Activated CD4-positive, alpha-beta memory T cell treated with anti-CD3 and anti-CD28 coated beads for 36 hours (primary cell): ENCODE measurements around the gene CHST8. TPM values are rescaled to one million over a fixed set of nuclear protein-coding genes. Genes with fewer than 3 reads are reported as not detected.

Experiments used
- CTCF ChIA-PET: fragments of 350-600 bp; sonication (Branson Sonifier 250); formaldehyde crosslinking; loops from one replicate; lab custom pipeline; 2021; ENCODE audit warnings: antibody characterized with exemption, inconsistent platforms; lab: Charles Lee
- POLR2A ChIA-PET: fragments of 350-600 bp; sonication (Branson Sonifier 250); formaldehyde crosslinking; loops from one replicate; lab custom pipeline; 2021; ENCODE audit warnings: antibody characterized with exemption; lab: Charles Lee
- DNase-seq: peaks from one replicate; pipeline ENCODE4 v3.0.0-alpha.2; 2020
- H3K27ac Mint-ChIP-seq: one replicate; pipeline ENCODE4 v1.8.0; 2021; ENCODE audit warnings: mixed read lengths
- H3K27me3 Mint-ChIP-seq: one replicate; pipeline ENCODE4 v1.8.0; 2021; ENCODE audit warnings: mixed read lengths
- H3K36me3 Mint-ChIP-seq: one replicate; pipeline ENCODE4 v1.8.0; 2021; ENCODE audit warnings: mixed read lengths
- H3K4me1 Mint-ChIP-seq: one replicate; pipeline ENCODE4 v1.8.0; 2021; ENCODE audit warnings: low read depth, mixed read lengths
- H3K4me3 Mint-ChIP-seq: one replicate; pipeline ENCODE4 v1.8.0; 2021; ENCODE audit warnings: mild to moderate bottlenecking, mixed read lengths
- H3K9me3 Mint-ChIP-seq: one replicate; pipeline ENCODE4 v1.8.0; 2021; ENCODE audit warnings: mixed read lengths
- intact Hi-C: fragments of 100-400 bp; cut with micrococcal nuclease; formaldehyde crosslinking; loops from one replicate; pipeline ENCODE4 v1.15.1; 2023
- total RNA-seq, 2 experiments: library from RNA; stranded (reverse); gene quantifications; one replicate each; pipeline ENCODE4 v1.2.3, GENCODE V29; 2021

The CHST8 gene
- total RNA-seq, 2 experiments from 2014 or later = not detected

- no peak for DNase-seq
- Mint-ChIP-seq H3K4me3 (no peak overlapping the region), H3K36me3 (no peaks in the 10 kb centered on the region), H3K27me3 (peaks cover 13% of the 10 kb centered on the region), H3K9me3 (no peaks in the 10 kb centered on the region), H3K27ac (no peak overlapping the region), H3K4me1 (no peaks in the 10 kb centered on the region)
- ChIA-PET POLR2A (no interaction called here), CTCF (interaction anchor here (0.9 kb wide), 1 partner anchor 29 kb away, joined by 4 read pairs; no protein-coding TSS in a partner anchor)
- intact Hi-C loops = no loop called here
These were observed 127.3 kb downstream of the CHST8 start for GRCh38 chr19:33749016-33749415.

GRCh38 chr19:33749619-33750175 is 127.9 kb downstream of the CHST8 start:
- no peaks in the 10 kb centered on the region for H3K9me3 Mint-ChIP-seq
- no peak for DNase-seq
- POLR2A ChIA-PET = no interaction called here
- H3K4me3 Mint-ChIP-seq = no peak overlapping the region
- no peaks in the 10 kb centered on the region for H3K4me1 Mint-ChIP-seq
- no peaks in the 10 kb centered on the region for H3K36me3 Mint-ChIP-seq
- H3K27ac Mint-ChIP-seq = no peak overlapping the region
- intact Hi-C loops = no loop called here
- CTCF ChIA-PET = interaction anchor here (0.9 kb wide), 1 partner anchor 28 kb away, joined by 4 read pairs; no protein-coding TSS in a partner anchor
- H3K27me3 Mint-ChIP-seq = peaks cover 12% of the 10 kb centered on the region

DNA sequence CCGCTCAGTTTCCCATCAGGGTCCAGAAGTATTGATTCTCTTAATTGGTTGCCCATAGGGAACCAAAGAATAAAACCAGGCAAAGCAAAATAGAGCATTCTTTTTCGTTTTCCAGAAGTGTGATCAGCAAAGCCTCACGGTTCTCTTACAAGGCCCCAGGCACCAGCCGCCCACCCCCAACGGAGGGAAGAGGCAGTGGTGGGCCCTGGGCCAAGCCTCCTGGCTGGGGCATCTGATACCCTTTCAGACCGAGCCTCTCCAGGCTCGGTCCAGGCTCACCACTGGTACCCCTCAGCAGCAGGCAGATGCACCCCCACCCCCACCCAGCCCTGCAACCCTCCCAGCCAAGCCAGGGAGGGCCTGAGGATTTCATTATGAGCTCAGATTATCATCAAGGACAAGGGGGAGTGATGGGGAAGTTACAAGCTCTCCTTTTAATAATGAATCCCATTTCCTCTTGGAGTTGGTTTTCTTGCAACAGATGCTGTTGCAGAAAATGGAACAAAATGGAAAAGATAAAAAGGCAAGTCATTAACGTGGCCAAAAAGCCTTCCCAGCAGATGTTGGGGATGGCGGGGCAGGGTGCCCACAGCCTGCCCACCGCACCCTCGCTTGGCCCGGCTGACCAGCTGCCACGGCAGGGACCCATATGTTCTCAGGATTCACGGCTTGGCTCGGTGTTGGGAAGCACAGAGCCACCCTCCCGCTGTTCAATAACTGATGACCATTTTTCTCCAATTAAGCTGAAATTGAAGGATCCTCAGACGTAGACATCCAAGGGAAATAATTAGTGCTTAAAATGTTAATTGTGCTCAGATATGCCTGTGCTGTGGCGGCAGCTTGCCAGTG is 129.1 kb downstream of the CHST8 start:
- Mint-ChIP-seq H3K4me3 (no peak overlapping the region), H3K36me3 (no peaks in the 10 kb centered on the region), H3K4me1 (no peaks in the 10 kb centered on the region), H3K27ac (no peak overlapping the region), H3K9me3 (no peaks in the 10 kb centered on the region), H3K27me3 (peaks cover 15% of the 10 kb centered on the region)
- DNase-seq = no peak
- CTCF ChIA-PET = no interaction called here
- intact Hi-C loops = no loop called here
- POLR2A ChIA-PET = no interaction called here

DNA sequence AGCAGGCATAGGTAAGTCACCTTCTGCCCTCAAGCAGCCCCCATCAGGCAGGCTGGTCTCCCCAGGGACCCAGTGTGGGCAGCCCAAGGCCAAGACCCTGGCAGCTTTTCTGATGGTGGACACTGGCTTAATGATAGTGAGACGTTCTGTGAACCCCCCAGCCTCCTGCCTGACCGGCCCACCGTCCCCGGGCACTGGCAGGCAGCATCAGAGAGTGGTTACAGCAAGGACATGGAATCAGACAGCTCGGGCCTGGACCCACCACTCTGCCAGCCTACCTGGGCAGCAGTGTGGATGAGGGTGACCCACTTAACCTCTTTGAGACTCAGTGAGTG is 129.7 kb downstream of the CHST8 start:
- H3K9me3 Mint-ChIP-seq = no peaks in the 10 kb centered on the region
- no peak overlapping the region for H3K4me3 Mint-ChIP-seq
- H3K36me3 Mint-ChIP-seq = no peaks in the 10 kb centered on the region
- ChIA-PET POLR2A (no interaction called here), CTCF (no interaction called here)
- DNase-seq = no peak
- peaks cover 11% of the 10 kb centered on the region for H3K27me3 Mint-ChIP-seq
- no peaks in the 10 kb centered on the region for H3K4me1 Mint-ChIP-seq
- no peak overlapping the region for H3K27ac Mint-ChIP-seq
- intact Hi-C loops = no loop called here

DNA sequence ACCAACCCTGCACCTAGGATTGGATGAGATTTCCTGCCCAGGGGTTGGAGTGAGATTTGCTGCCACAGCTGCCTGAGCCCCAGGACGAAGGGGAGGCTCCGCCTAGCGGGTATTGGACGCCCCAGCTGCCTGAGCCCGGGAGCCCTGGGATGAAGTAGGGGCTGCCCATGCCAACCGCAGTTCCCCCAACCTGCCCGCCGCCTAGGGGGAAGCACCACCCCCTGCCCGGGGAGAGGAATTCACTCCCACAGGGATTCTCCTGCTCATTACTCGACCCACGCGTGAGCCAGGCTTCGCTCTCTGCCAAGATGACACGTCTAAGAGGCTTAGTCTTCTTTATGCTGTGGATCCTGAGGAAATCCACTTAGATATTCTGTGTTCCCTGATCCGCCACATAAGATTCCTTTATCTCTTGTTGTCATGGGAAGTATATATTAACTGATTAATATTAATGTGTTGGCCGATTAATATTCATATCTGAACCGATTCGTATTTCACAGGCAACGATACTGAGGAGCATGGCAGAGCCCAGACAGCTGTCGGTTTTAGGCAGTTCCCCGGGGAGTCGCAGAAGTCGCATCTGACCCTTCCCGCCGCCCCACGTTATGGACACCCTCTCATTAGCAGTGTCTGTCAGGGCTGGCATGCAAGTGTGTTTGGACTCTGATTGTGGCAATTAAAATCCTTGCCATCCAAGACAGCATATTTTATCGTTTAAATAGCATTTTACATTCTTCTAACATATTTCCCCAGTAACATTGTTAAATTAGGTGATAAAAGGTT is 130.5 kb downstream of the CHST8 start:
- Mint-ChIP-seq H3K27ac (no peak overlapping the region), H3K9me3 (no peaks in the 10 kb centered on the region), H3K4me3 (no peak overlapping the region), H3K36me3 (no peaks in the 10 kb centered on the region), H3K27me3 (peaks cover 6% of the 10 kb centered on the region), H3K4me1 (no peaks in the 10 kb centered on the region)
- intact Hi-C loops = no loop called here
- DNase-seq = no peak
- ChIA-PET CTCF (no interaction called here), POLR2A (no interaction called here)

DNA sequence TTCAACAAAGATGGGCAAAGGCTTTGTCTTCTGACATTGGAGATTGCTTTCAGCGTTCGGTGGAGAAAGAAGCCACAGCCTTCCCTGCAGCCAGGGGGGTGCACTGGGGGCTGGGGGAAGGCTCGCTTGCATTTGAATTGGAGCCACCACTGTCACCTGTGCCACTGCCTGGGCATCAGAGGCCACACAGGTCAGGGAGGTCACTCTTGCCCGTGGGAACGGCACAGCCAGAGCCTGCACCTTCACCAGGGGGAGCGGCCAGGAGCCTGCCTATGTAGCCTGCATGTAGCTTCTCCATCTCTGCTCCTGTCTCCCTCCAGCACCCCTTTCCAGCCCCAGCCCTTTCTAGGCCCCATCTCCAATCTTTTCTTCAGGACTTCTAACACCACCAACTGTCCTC is 131.2 kb downstream of the CHST8 start:
- ChIA-PET POLR2A (no interaction called here), CTCF (no interaction called here)
- H3K27me3 Mint-ChIP-seq = peaks cover 3% of the 10 kb centered on the region
- H3K27ac Mint-ChIP-seq = no peak overlapping the region
- no peaks in the 10 kb centered on the region for H3K9me3 Mint-ChIP-seq
- intact Hi-C loops = no loop called here
- no peaks in the 10 kb centered on the region for H3K4me1 Mint-ChIP-seq
- DNase-seq = no peak
- no peaks in the 10 kb centered on the region for H3K36me3 Mint-ChIP-seq
- no peak overlapping the region for H3K4me3 Mint-ChIP-seq

DNA sequence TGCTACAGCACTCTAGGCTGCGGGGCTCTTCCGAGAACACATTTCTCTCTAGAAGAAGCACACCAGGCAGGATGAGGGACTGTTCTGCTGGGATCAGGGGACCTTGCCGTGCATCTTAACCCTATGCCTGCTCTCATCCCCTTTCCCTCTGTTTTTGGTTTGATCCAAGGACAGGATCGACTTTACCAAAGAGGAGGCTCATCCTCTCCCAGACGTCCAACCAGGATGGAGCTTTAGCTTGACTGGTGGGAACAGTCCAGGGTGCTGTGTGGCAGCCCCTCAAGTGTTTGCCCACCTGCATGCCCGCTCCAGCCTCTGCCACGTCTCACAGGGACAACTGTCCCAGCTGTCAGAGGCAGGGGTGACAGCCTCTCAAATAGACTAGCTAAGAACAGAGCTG is 132.6 kb downstream of the CHST8 start:
- Mint-ChIP-seq H3K9me3 (no peaks in the 10 kb centered on the region), H3K27ac (no peak overlapping the region), H3K36me3 (no peaks in the 10 kb centered on the region), H3K4me1 (no peaks in the 10 kb centered on the region), H3K27me3 (peaks cover 3% of the 10 kb centered on the region), H3K4me3 (no peak overlapping the region)
- intact Hi-C loops = no loop called here
- POLR2A ChIA-PET = no interaction called here
- CTCF ChIA-PET = no interaction called here
- no peak for DNase-seq

- H3K36me3 Mint-ChIP-seq = no peaks in the 10 kb centered on the region
- POLR2A ChIA-PET = no interaction called here
- no peak overlapping the region for H3K4me3 Mint-ChIP-seq
- CTCF ChIA-PET = interaction anchor here (1.2 kb wide), 1 partner anchor 15 kb away, joined by 3 read pairs; no protein-coding TSS in a partner anchor
- H3K4me1 Mint-ChIP-seq = no peaks in the 10 kb centered on the region
- intact Hi-C loops = no loop called here
- no peak overlapping the region for H3K27ac Mint-ChIP-seq
- H3K27me3 Mint-ChIP-seq = peaks cover 3% of the 10 kb centered on the region
- no peaks in the 10 kb centered on the region for H3K9me3 Mint-ChIP-seq
- DNase-seq = no peak
These were observed 133.6 kb downstream of the CHST8 start for GRCh38 chr19:33755099-33756035.

- Mint-ChIP-seq H3K36me3 (no peaks in the 10 kb centered on the region), H3K27ac (no peak overlapping the region), H3K4me1 (no peaks in the 10 kb centered on the region), H3K9me3 (no peaks in the 10 kb centered on the region), H3K27me3 (peaks cover 3% of the 10 kb centered on the region), H3K4me3 (no peak overlapping the region)
- intact Hi-C loops = no loop called here
- POLR2A ChIA-PET = no interaction called here
- DNase-seq = no peak
- CTCF ChIA-PET = interaction anchor here (1.2 kb wide), 1 partner anchor 14 kb away, joined by 3 read pairs; no protein-coding TSS in a partner anchor
These were observed 134.4 kb downstream of the CHST8 start for GRCh38 chr19:33756177-33756576.

GRCh38 chr19:33758541-33759013 is 136.8 kb downstream of the CHST8 start:
- no peaks in the 10 kb centered on the region for H3K36me3 Mint-ChIP-seq

GRCh38 chr19:33759356-33759755 is 137.6 kb downstream of the CHST8 start:
- Mint-ChIP-seq H3K27me3 (peaks cover 3% of the 10 kb centered on the region), H3K4me3 (no peak overlapping the region), H3K36me3 (no peaks in the 10 kb centered on the region), H3K27ac (no peak overlapping the region), H3K4me1 (no peaks in the 10 kb centered on the region), H3K9me3 (no peaks in the 10 kb centered on the region)
- POLR2A ChIA-PET = no interaction called here
- no peak for DNase-seq
- CTCF ChIA-PET = interaction anchor here (1.3 to 1.4 kb wide), 2 partner anchors 17 to 19 kb away, joined by 3 to 7 read pairs; no protein-coding TSS in a partner anchor
- intact Hi-C loops = no loop called here

More at GRCh38 chr19:33758541-33759013, 136.8 kb downstream of the CHST8 start:
- intact Hi-C loops = no loop called here
- DNase-seq = no peak
- peaks cover 3% of the 10 kb centered on the region for H3K27me3 Mint-ChIP-seq
- ChIA-PET CTCF (interaction anchor here (1.3 to 1.4 kb wide), 2 partner anchors 18 to 20 kb away, joined by 3 to 7 read pairs; no protein-coding TSS in a partner anchor), POLR2A (no interaction called here)
- H3K4me1 Mint-ChIP-seq = no peaks in the 10 kb centered on the region
- no peaks in the 10 kb centered on the region for H3K9me3 Mint-ChIP-seq
- H3K4me3 Mint-ChIP-seq = no peak overlapping the region
- H3K27ac Mint-ChIP-seq = no peak overlapping the region
